Aorta (tissue), 5 donors: Measurements from ENCODE around the gene PGC. TPM values are rescaled to one million over a fixed set of nuclear protein-coding genes. Genes with fewer than 3 reads are reported as not detected.
"Not testable (repeated sequence)": the region's sequence is repeated elsewhere in the genome, so short reads cannot be mapped to it uniquely, and the experiment has no call there.

Experiments used
- ATAC-seq: fragments of 200-7000 bp; cut with Tn5 transposase; one replicate; pipeline ENCODE4 v1.9.1; 2022; ENCODE audit warnings: moderate library complexity; ENCODE audit not compliant: low FRiP score
- DNase-seq, 2 donors: peaks; one replicate each; pipeline ENCODE4 v3.0.0-alpha.2; 2020
- H3K27ac ChIP-seq, 2 donors: one replicate each; pipeline ENCODE4 v1.5.1; 2013; ENCODE audit warnings: low read length in 2 of 2, mild to moderate bottlenecking in 2 of 2, moderate library complexity in 2 of 2, control low read depth in 1 of 2, inconsistent platforms in 1 of 2, low read depth in 1 of 2
- H3K27me3 ChIP-seq, 2 donors: one replicate each; pipeline ENCODE4 v1.6.1; 2013; ENCODE audit warnings: control low read depth in 1 of 2, low read length in 1 of 2, mild to moderate bottlenecking in 1 of 2, moderate library complexity in 1 of 2; ENCODE audit not compliant: insufficient read depth in 2 of 2, control insufficient read depth in 1 of 2
- H3K36me3 ChIP-seq, 2 donors: one replicate each; pipeline ENCODE4 v1.6.1; 2013; ENCODE audit warnings: control low read depth in 1 of 2, low read length in 1 of 2, mild to moderate bottlenecking in 1 of 2; ENCODE audit not compliant: insufficient read depth in 2 of 2, control insufficient read depth in 1 of 2
- H3K4me1 ChIP-seq, 2 donors: one replicate each; pipeline ENCODE4 v1.6.1; 2013; ENCODE audit warnings: low read length in 2 of 2, control low read depth in 1 of 2, mild to moderate bottlenecking in 1 of 2, moderate library complexity in 1 of 2; ENCODE audit not compliant: insufficient read depth in 2 of 2, control insufficient read depth in 1 of 2
- H3K4me3 ChIP-seq, 2 donors: one replicate each; pipeline ENCODE4 v1.5.1; 2013; ENCODE audit warnings: low read length in 2 of 2, control low read depth in 1 of 2, mild to moderate bottlenecking in 1 of 2
- H3K9me3 ChIP-seq: one replicate; pipeline ENCODE4 v1.6.1; 2013; ENCODE audit warnings: mild to moderate bottlenecking, low read length; ENCODE audit not compliant: control insufficient read depth
- WGBS, 2 donors: extraction: QIAGEN DNeasy Blood & Tissue Kit; methylation state at CpG; one replicate each; pipeline ENCODE4 v1.1.7; 2013; 5-methylcytosine and 5-hydroxymethylcytosine counted together
- intact Hi-C, 2 donors: fragments of 100-400 bp; cut with DNase I; formaldehyde crosslinking; loops; one replicate each; pipeline versions ENCODE4 v1.14.2 to v1.15.0; 2022
- polyA plus RNA-seq, 2 donors: library from polyadenylated mRNA; stranded (reverse); fragments of 200-250 nt; gene quantifications; one replicate each; pipeline ENCODE4 v1.2.3, GENCODE V29; 2013
- total RNA-seq, 2 donors: library from RNA; stranded (reverse); fragmentation: NEBNext Ultra II Directional; extraction: Animal tissue kit (Norgen Biotek cat#: 25700); gene quantifications; one replicate each; pipeline ENCODE4 v1.2.1, GENCODE V29; 2021
- donor health status: healthy with polysubstance abuse.
- donor health status: Bipolar disorder and iron deficiency.
- donor health status: DM: no; HTN: no; CAD: no.
- donor health status: DM: no; HTN: no; CAD: no.
- donor health status: DM: yes; HTN: yes; CAD: no.

Gene PGC
- total and polyA plus RNA-seq, 4 donors, result 0.33 to 2.5 (median 0.86) TPM

- DNase-seq, result peak in 1 of 2 donors; percentile 56
These were observed 21.5 kb upstream of the PGC start for GRCh38 chr6:41768545-41769308.

DNA sequence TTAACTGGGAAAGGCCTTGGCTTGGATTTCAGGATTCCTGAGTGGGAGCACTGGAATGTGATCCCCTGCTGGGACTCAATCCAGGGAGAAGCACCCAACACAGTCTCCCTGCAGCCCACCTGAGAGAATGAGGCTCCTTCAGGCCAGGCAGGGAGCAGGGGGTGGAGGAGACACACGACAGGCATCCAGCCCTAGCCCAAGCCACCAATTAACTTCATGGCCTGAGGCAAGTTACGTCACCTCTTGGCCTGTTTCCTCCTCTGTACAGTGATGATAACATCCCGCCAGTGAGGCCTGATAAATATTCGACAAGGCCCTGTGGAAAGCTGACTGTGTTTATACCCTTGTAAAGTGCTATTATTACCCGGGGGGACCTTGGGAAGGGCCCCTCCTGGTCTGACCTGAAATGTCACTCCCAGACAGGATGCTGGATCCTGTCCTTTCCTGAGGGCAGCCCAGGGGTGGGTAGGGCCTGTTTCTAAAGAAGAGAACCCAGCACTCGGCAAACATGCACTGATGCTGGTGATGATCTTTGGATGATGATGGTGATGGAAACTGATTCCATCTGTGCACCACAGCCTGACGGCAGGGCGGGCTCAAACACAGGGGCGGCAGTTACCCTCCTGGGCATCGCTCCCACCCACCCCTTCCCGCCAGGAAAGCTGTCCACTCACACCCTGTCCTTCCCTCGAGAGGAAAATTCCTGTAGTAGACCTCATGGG is 20.1 kb upstream of the PGC start:
- intact Hi-C loops, result no loop called here
- Histone ChIP-seq H3K27ac (no peak overlapping the region), H3K4me1 (no peaks in the 10 kb centered on the region), H3K9me3 (no peaks in the 10 kb centered on the region), H3K4me3 (no peak overlapping the region), H3K36me3 (no peaks in the 10 kb centered on the region), H3K27me3 (no peaks in the 10 kb centered on the region)
- WGBS, 2 donors, result 31 to 32% methylated on average over 12 of the region's 12 CpGs
- ATAC-seq (peak; percentile 69), DNase-seq (peak; percentile 51 to 69)

More at GRCh38 chr6:41768545-41769308, 21.5 kb upstream of the PGC start:
- no peak for ATAC-seq
- Histone ChIP-seq H3K36me3 (no peaks in the 10 kb centered on the region), H3K9me3 (no peaks in the 10 kb centered on the region), H3K4me3 (no peak overlapping the region), H3K27ac (no peak overlapping the region), H3K27me3 (no peaks in the 10 kb centered on the region), H3K4me1 (no peaks in the 10 kb centered on the region)
- WGBS, 2 donors, result 80% methylated on average over 10 of the region's 10 CpGs
- intact Hi-C loops, result no loop called here

- DNase-seq, H3K36me3 ChIP-seq, H3K9me3 ChIP-seq, ATAC-seq, intact Hi-C loops, H3K4me1 ChIP-seq, H3K4me3 ChIP-seq, H3K27me3 ChIP-seq, H3K27ac ChIP-seq: not testable (repeated sequence)
- WGBS, 2 donors, result 90 to 92% methylated on average over 4 of the region's 4 CpGs
These were observed 19.0 kb upstream of the PGC start for GRCh38 chr6:41766043-41766664.

DNA sequence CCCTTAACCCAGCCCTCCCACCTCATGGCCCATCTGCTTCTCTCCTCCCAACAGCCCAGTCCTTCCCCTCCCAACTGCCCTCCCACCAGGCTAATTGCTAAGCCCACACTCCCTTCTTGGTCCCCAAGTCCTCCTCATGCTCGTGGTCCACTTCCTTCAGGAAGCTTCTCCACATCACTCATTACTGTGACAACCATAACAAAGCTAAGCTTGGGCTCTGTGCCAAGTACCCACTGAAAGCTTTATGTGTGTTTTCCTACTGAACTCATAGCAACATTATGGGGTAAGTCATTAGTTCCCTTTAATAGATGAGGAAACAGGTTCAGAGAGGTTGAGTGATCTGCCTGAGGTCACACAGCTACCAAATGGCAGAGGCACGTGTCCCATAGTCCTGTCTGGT is 16.3 kb upstream of the PGC start:
- Histone ChIP-seq H3K4me3 (no peak overlapping the region), H3K4me1 (no peaks in the 10 kb centered on the region), H3K27ac (no peak overlapping the region), H3K27me3 (no peaks in the 10 kb centered on the region), H3K9me3 (no peaks in the 10 kb centered on the region), H3K36me3 (no peaks in the 10 kb centered on the region)
- no peak for DNase-seq
- intact Hi-C loops, result no loop called here
- WGBS, 2 donors, result 21 to 26% methylated on average over 2 of the region's 2 CpGs
- ATAC-seq, result no peak

- no peak for ATAC-seq
- no peaks in the 10 kb centered on the region for H3K36me3 ChIP-seq
- no peaks in the 10 kb centered on the region for H3K27me3 ChIP-seq
- H3K9me3 ChIP-seq, result no peaks in the 10 kb centered on the region
- peak in 1 of 2 donors; percentile 18 for DNase-seq
- no peaks in the 10 kb centered on the region for H3K4me1 ChIP-seq
- no peak overlapping the region for H3K4me3 ChIP-seq
- intact Hi-C loops, result no loop called here
- 67 to 85% methylated on average over 2 of the region's 2 CpGs for WGBS, 2 donors
- no peak overlapping the region for H3K27ac ChIP-seq
These were observed 12.8 kb upstream of the PGC start for GRCh38 chr6:41759905-41760579.

DNA sequence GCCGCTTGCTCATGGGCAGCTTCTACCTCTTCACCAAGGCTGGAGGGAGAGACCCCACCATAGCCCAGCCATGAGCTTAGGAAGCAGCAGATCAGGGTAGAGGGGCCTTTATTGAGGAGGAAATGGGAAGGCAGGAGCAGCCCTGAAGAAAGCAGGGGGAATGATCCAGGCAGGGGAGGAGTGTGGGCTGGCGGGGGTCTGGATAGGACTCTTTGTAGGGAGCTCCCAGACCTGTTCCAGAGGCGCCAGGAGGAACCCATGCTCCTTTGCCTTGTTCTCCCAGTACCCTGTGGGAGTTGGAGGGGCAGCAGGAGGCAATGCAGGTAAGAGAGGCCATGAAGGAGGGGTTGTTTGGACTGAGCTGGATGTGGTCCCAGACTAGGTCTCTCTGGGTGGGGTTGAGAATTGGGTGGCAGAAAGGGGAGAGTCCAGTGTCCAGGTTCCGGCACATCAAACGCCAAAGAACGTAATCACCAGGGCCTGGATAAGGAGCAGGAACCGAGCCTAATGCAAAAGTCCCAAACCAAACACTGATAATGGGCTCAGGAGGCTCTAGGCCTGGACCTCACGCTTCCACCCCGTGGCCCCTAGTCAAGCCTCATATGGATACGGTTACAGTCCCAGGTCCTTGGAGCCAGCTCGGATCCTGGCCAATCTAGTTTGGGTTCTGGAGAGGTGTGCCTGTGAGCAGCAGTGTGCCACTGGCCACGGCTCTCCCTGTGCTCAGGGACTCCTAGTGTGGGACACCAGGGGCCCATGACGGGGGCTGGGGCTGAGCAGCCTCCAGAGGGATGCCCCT is 12.1 kb upstream of the PGC start:
- no peak overlapping the region for H3K4me3 ChIP-seq
- intact Hi-C loops, result no loop called here
- no peaks in the 10 kb centered on the region for H3K4me1 ChIP-seq
- H3K27me3 ChIP-seq, result no peaks in the 10 kb centered on the region
- ATAC-seq (no peak), DNase-seq (peak in 1 of 2 donors; percentile 17)
- 84 to 89% methylated on average over 13 of the region's 13 CpGs for WGBS, 2 donors
- H3K27ac ChIP-seq, result no peak overlapping the region
- no peaks in the 10 kb centered on the region for H3K36me3 ChIP-seq
- no peaks in the 10 kb centered on the region for H3K9me3 ChIP-seq

GRCh38 chr6:41758641-41759035 is 11.4 kb upstream of the PGC start:
- ATAC-seq (no peak), DNase-seq (peak in 1 of 2 donors; percentile 2)
- H3K4me1 ChIP-seq, result no peaks in the 10 kb centered on the region
- H3K9me3 ChIP-seq, result no peaks in the 10 kb centered on the region
- H3K27me3 ChIP-seq, result no peaks in the 10 kb centered on the region
- intact Hi-C loops, result no loop called here
- no peaks in the 10 kb centered on the region for H3K36me3 ChIP-seq
- H3K4me3 ChIP-seq, result no peak overlapping the region
- H3K27ac ChIP-seq, result no peak overlapping the region
- WGBS, 2 donors, result 87 to 93% methylated on average over 6 of the region's 6 CpGs
